Measurements from ENCODE around the gene CA4.
"Not testable (repeated sequence)": the region's sequence is repeated elsewhere in the genome, so short reads cannot be mapped to it uniquely, and the experiment has no call there.

The CA4 gene

DNA sequence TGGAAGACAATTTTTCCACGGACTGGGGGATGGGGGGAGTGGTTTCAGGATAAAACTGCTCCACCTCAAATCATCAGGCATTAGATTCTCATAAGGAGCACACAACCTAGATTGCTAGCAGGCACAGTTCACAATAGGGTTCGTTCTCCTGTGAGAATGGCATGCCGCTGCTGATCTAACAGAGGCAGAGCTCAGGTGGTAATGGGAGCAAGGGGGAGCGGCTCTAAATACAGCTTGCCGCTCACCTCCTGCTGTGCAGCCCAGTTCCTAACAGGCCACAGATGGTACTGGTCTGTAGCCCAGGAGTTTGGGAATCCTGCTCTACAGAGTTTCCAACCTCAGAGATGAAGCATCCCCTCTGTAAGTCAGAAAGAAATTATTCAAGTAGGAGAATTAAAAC lies 27.0 kb downstream of the CA4 start:
- not testable (repeated sequence) for DNase-seq

DNA sequence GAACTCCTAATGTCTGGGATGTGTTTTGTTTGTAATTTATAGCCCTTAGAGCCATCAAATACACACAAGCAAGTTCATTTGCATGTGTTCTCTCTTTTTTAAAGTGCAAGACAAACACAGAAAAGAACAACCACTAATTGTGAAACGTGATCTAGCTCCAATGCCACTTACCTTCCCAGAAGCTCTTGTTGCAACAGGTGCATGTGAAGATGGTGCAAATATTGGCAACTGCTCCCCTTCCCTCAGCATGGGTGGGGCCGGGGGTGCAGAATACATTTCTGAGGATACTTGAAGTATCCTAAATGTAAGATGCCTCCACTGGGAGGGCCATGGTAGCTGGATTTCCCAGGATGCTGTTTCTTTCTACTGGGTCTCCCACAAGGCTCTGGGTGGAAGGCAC lies 28.4 kb downstream of the CA4 start:
- not testable (repeated sequence) for DNase-seq

DNA sequence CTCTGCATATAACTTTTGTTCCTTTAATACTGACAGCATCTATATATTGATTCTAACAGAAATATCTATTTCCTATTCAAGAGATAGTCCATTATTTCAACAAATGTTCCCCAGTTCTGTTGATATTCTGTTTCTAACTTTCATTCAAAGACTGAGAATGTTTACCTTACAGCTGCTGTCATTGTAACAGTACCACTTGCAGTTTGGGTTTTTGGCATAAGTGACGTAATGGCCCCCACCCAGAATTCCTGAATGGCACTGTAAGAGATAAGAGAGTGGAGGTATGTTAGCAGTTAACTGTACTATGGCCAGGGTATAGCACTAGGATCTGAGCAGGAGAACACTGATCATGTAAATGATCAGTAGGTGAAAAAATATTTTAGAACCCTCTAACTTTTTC lies 30.6 kb downstream of the CA4 start:
- not testable (repeated sequence) for DNase-seq

DNA sequence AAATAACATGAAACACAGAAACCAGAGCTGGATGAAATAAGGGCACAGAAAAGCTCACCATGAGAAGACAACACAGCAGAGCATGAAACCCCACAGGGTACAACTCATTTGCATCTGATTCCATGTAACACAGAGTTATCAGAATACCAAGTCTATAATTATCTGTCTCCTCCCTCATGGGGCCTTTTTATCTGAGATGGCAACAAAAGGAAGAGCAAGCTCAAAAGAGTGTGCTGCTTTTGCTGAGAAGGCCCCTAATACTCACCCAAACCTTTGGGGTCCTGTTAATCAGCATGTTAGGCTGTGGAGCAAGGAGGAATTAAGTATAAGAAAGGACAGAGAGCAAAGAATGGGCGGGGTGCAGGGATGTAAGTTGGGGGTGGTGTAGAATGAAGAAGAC lies 36.6 kb downstream of the CA4 start:
- not testable (repeated sequence) for DNase-seq

DNA sequence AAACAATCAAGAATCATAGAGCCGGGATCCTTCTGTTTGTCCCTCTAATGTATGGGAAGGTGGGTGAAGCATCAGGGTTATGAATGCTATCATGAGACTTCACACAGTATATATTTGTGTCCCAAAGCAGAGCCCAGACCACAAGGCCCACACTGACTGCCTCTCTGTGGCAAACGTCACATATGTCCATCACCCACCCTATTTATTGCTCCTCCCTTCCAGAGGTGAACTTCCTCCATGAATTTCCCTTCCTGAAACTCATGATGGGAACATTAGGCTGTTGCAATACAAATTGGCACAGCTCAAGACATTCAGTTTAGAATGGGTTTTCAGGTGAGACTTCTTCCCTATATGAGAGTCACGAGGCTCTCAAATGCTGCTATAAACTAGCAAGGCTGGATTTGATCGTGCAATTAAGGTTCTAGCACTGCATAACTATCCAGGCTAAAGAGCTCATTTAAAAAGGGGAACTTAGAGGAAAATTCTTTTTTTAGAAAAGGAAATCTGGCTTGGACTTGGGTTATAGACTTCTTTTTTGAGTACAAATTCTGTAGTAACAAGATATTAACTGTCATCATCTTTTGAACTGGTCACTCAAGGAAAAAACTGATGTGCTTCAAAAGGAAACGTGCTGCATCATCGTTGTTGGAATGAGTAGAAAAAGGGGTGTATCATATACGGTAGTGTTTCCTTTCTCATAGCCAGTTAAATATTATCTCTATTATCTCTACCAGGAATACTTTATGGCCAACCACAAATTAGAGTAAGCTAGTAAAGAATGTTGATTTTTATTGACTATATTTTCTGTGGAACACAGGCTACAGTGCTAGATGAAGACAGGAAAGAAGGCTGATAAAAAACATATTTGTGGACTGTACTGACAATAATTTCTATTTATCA lies 37.3 kb downstream of the CA4 start:
- DNase-seq = not testable (repeated sequence)

DNA sequence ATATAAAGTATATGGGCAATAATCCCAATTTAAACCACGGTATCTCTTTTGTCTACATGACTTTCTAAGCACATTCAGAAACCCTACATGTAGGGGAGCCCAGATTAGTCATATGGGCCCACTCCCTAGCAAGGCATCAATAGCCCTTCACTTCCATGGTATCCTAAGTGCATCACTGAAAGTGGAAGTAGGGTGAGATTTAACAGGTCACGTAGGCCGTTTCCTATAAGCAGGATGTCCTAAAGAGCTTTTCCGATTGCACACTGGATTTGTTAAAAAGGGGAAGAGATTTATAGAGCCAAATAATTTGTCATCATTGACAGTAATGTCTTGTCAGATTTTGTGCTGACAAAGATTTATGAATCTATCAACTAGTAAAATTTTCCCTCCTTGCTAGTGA lies 39.0 kb downstream of the CA4 start:
- no peak for DNase-seq

DNA sequence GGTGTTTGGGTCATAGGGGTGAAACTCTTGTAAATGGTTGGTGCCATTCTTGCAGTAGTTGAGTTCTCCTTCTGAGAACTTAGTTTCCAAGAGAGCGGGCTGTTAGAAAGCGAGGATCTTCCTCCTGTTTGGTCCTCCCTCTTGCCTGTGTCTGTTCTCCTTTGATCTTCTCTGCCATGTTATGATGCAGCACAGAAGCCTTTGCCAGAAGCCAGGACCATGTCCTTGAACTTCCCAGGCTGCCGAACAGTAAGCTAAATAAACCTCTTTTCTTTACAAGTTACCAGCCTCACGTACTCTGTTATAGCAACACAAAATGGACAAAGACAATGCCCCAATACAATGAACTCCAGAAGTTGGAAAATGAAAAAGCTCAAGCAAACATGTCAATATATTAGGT lies 40.3 kb downstream of the CA4 start:
- DNase-seq = not testable (repeated sequence)

DNA sequence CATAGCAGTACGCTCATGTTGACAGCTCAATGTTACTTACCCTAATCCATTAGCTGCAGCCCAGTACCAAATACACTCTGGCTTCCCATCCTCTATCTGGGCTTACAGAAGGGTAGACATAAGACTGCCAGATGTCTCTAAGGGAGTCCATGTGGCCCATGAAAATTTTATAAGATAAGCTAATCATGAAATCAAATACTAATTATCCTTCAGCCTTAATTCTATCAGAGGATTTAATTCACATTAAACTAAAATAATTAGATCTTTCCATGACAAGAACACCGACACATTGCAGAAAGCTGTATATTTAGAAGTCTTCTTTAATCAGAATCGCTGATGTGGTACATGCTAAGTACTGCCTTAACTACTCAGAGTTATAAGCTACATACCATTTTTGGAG lies 43.3 kb downstream of the CA4 start:
- not testable (repeated sequence) for DNase-seq

DNA sequence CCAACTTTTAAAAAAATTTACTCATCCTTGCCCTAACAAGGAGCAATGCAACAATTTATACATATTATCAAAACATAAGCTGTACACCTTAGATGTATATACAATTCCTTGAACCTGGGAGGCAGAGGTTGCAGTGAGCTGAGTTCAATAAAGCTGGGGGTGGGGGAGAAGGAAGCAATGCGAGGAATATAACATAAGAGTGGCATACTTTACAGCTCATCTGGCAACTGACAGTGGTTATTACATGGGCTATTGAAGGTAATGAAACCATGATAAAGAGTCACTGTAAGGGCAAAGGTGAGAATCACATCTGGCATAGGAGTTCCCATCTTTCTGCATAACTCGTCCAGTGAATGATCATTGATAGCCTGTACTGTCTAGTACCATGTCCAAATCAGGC lies 43.7 kb downstream of the CA4 start:
- no peak for DNase-seq

DNA sequence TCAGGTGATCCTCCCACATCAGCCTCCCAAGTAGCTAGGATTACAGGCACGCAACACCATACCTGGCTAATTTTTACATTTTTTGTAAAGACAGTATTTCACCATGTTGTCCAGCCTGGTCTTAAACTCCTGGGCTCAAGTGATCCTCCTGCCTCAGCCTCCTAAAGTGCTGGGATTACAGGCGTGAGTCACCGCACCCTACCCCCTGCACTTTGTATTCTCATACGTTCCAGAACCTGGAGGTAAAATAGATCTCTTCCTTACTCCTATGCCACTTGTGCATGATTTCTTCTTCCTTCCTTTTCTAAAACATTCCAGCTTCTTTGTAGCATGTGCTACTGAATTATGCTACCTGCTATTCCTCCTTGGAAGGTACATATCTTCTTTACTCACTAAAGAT lies 44.4 kb downstream of the CA4 start:
- DNase-seq = not testable (repeated sequence)

DNA sequence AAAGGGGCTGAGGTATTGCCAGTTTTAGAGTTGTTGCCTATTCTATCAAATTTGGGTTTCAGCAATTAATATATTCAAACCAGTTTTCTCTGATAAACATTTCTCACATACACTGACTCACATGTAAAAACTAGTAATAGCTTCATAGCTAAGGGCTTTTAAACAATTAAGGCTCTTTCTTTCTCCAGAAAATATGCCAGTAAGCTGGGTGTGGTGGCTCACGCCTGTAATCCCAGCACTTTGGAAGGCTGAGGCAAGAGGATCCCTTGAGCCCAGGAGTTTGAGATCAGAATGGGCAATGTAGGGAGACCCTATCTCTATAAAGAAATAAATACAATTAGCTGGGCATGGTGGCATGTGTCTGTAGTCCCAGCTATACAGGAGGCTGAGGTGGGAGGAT lies 48.9 kb downstream of the CA4 start:
- not testable (repeated sequence) for DNase-seq

DNA sequence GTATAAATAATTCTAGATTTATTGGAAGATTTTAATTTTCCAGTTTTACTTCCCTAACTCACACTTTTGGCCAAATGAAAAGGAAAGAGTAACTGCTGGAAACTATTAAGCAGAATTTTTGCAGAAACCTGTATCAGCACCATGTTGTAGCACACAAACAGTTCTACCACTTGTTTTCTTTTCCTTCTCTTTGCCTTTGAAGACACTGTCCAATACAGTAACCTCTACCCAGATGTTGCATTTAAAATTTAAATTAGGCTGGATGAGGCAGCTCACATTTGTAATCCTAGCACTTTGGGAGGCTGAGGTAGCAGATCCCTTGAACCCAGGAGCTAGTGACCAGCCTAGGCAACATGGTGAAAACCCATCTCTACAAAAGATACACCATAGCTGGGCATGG lies 56.0 kb downstream of the CA4 start:
- not testable (repeated sequence) for DNase-seq

DNA sequence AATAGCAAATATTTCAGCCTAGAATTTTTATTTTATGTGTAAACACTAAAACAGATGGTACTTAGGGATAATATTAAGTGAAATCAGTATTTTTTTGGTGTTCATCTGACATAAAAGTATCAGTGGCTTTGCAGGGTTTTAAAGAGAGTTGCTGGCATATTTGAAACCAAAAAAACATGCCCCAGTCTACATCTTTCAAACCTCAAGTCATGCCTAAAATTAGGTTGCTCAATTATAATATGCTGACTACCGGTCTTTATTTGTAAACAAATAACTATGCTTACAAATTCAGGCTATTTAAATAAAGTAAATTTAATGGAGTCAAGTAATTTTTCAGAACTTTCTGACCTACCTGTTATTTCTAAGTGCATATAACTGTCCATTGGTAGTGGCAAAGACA lies 58.5 kb downstream of the CA4 start:
- DNase-seq = not testable (repeated sequence)

All from midbrain (tissue), 1 donor.